HS-27A (cell line): Measurements from ENCODE around the gene MLC1.

Source experiments
- DNase-seq: peaks from one replicate; pipeline ENCODE4 v3.0.0-alpha.2; 2012; ENCODE audit warnings: low read depth, missing footprints

Gene MLC1

DNA sequence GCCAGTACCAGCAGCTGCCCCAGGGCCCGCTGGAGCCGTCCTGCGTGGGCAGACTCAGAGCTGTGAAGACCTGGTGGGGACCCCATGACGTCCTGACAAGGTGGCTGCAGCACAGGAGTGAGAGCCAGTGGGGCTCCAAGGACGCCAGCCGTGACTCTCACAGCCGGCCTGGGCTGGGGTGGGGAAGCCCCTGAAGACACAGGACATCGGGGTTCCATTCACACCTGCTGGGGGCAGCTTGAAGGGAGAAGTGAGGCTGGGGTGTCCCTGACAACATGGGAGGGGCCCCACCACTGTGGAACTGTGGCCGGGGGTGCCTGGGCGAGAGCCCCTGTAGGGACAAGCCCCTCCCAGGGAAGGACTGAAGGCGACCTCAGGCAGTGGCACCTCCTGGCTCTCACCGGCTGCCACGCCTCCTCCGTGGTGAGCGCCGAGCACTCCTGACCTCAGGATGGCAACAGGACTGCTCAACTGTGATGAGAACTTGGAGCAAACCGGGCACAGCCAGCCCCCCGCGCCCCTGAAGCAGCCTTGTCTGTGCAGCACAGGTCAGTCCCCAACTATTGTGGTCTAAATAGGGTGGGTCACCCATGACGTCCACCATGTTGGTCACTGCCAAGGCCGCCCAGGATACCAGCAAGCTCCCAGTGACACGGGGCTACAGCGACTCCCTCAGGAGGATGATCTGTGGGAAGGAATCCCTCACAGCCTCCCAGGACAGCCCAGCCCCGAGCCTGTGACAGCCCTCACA lies 49.9 kb downstream of the MLC1 start:
- no peak for DNase-seq

DNA sequence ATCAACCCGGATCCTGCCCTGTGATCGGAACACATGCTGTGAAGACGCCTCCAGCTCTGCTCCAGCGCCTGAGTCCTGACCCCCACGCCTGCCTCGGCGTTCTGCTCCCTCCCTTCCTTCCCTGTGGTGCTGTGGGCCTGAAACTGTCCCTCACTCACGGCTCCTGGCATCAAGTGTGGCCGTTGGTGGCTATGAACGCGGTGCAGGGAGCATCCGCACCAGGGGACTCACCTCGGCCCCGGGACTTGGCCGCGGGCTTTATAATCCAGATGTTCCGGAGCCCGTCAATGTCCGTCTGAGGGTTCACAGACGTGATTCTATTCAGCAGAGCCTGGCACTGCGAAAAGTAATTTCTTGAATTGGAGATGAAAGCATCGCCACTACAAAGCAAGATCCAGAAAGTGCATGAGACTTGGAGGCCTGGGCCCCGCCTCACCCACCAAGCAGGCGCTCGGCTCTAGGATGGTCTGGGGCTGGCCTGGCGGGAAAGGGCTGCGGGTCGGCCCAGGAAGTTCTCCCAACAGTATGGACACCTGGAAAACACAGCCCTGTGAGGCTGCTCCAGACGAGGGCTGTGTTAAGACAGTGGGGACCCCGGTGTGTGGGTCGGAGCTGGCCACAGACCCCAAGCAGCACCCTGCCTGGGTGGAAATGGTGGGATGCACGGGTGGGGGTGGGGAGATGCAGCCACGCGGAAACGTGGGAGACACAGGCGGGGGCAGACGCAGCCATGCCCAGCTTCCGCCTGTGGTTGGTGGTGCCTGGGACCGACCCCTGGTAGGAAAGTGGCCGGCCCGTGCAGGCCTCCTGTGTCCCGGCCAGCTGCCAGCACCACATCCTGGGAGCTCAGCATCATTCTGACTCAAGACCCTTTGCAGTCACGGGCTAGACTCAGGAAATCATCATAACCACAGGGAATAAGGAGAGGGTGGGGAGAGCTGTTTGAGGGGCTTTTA lies 50.8 kb downstream of the MLC1 start:
- DNase-seq = no peak

DNA sequence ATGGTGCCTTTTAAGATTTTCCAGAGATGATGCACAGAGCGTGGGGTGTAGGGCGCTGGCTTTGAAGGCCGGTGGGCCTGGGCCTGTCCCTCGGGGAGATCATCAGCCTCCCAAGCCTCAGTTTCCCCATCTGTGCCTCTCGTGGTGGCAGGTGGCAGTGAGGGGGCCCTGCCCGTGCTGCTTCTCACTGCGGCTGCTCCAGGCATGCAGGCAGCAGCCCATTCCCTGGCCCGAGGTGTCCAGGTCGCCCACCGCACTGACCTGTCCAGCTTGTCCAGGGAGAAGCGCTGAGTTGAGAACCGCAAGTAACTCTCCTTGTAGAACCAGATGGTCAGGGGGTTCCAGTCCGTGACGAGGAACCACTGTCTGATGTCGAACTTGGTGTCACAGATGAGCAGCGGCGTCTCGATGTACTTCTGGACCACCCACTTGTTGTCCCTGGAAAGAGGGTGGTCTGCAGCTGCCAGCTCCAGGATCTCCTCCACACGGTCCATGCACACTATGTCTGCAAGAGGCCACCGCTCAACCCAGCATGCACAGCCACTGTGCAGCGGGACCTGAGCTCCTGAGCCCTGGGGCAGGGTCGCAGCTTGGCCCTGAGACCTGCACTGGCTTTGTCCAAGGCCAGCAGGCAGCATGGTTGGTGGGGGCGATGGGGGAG lies 52.2 kb downstream of the MLC1 start:
- no peak for DNase-seq

DNA sequence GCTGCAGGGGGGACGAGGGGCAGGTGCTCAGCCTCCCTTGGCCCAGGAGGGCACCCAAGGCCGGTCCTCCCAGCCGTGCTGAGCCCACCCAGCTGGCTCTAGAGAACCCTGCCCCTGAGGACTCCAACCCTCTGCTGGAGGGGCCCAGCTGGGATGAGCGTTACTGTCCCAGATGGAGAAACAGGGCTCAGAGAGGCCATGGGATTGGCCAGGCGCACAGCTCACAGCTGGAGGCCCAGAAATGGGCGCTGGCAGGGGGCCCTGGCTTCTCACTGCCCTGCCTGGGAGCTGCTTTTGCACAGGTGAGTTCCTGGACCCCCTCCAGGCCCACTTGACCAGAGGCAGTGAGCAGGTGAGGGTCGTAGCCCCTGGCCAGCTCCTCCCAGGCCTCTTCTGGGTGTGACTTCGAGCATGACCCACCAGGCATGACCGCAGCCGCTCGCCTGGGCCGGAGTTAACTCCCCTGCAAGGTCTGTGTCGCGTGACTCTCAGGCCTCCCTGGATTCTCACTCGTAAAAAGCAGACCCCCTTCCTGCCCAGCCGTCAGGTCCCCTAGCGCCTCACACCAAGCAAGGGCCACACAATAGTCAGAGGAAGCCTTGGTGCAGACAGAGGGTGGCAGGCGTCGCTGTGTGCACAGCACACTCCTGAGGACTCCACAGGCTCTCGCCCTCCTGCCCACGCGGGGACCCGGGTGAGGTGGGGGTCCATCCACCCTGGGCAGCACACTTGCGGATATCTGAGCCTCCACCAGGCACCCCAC lies 52.9 kb downstream of the MLC1 start:
- no peak for DNase-seq

DNA sequence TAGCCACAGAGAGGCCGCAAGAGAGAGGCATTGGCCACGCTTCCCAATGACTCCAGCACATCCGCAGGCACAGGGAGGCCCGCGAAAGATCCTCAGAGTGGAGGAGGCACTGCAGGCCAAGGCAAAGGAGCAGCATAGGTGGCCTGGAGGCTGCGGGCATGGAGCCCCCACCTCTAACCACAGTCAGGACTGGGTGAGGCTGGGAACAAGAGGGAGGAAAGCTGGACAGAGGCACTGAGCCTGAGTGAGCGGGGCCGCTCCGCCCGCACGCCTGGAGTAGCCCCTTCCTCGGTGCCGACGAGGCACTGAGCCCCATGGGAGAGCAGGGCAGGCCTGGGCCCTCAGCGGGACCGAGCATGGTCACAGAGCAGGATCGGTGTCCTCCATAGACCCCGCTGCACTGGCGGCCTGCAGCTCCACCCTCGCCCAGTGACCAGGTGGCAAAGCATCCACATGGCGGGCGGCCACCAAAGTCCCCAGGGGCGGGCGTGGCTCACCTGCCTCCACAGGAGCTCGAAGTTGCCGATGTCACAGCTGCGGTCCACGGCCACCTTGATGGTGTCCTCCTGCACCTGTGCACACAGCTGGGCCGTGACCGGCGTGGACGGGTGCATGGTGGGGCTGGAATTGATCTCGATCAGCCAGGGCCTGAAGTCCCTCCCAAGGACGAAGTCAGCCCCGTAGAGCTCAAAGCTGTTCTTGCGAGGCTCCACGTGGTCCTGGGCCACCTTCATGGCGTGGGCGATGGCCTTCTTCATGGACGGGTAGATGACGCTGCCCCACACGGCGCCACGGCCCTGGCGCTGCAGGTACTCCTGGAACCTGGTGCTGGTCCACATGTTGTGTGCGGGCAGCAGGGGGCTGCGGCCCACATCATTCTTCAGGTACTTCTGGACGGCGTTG lies 53.8 kb downstream of the MLC1 start:
- no peak for DNase-seq

DNA sequence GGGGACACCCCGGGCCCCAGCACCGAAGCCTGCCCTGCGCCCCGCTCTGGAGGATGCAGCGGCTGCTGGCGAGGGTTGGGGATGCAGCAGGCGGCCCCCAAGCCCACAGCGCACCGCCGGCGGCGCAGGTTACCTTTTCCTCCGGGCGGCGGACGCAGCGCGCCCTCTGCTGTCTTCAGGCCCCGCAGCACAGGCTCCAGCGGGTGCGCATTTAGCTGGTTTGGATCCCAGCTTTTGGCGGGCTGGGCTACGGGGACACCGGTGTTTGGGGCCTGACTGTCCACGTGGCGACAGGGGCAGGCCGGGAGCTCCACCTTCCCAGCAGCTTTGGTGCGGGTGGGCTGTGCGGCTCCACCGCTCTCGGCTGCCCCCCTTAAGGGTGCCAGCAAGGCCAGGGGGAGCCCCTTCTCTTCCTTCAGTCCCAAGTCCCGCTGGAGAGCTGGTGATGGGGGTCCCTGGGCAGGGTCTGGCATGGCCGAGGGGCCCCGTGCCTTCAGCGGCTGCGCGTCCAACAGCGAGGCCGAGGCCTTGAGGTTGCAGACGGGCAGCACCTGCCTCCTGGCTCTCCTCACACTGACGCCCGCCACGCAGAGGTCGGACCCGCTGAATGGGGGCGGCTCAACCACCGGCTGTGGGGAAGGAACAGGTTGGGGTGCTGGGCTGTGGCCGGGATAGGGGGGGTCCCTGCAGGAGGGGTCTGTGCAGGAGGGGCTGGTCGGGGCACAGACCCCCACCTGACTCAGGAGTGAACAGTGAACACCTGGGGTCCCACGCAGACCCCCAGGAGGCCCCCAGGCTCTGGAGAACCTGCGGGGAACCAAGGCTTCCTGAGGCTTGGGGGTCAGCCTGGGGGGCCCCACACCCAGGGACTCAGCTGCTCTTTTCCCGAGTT lies 54.7 kb downstream of the MLC1 start:
- peak; percentile 15 for DNase-seq

DNA sequence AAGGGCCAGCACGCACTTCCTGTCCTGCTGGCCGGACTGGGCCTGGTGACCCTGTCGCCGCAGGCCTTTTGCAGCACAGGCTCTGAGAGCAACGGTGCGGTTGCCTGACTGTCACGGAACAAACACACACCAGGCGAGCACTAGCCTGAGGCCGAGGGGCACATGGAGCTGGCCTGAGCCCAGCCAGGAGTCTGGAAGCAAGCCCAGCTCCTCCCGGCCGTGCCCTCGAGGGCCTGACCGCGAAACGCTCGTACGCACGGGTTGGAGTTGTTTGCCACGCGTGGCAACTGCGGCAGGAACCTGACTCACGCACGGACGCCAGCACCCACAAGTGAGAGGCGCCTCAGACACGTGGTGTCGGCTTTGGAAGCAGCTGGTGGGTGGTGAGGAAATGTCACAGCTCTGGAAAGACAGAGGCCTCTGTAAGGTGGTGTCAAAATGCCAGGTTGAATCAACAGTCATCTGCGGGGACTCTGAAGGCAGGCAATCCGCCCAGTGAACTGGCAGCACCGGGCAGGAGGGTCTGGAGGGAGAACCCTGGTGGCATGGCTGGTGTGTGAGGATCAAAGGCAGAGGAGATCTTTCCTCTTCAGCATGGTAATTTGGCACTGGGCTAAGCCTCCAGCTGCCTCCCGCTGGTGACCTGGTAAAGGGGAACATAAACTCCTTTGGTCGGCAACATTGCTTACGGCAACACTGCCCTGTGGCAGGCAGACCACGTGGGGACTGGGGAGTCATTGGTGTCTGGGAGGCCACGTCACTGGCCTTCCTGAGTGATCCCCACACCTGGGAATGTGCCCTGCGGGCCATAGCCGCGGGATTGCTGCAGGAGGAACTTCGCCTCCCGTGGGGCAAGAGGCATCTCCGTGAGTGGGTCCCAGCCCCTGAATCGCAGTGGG lies 57.3 kb downstream of the MLC1 start:
- no peak for DNase-seq

DNA sequence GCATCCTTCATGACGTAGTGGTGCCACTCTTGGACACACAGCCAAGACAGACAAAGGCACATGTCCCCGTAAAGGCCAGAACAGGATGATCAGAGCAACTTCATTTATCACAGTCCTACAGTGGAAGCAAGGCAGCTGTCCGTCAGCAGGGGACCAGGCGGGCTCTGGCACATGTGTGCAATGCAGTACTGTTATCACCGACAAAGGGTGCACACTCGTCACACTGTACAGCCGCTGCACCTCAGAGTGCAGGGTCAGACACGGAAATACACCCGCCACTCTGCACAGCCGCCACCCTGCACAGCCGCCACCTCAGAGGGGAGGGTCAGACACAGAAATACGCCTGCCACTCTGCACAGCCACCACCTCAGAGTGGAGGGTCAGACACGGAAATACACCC lies 59.2 kb downstream of the MLC1 start:
- DNase-seq = no peak

DNA sequence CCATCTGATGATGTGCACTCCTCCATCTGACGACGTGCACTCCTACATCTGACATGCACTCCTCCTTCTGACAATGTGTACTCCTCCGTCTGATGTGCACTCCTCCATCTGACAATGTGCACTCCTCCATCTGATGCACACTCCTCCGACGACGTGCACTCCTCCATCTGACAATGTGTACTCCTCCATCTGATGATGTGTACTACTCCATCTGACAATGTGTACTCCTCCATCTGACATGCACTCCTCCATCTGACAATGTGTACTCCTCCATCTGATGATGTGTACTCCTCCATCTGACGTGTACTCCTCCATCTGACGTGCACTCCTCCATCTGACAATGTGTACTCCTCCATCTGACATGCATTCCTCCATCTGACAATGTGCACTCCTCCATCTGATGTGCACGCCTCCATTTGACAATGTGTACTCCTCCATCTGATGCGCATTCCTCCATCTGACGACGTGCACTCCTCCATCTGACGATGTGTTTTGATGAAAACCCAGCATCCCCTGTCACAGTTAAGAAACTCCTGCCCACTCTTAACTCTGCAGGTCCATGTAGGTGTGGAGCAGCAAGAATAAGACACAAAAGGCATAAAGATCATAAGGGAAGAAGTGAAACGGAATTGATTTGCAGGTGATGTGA lies 62.9 kb downstream of the MLC1 start:
- DNase-seq = no peak

DNA sequence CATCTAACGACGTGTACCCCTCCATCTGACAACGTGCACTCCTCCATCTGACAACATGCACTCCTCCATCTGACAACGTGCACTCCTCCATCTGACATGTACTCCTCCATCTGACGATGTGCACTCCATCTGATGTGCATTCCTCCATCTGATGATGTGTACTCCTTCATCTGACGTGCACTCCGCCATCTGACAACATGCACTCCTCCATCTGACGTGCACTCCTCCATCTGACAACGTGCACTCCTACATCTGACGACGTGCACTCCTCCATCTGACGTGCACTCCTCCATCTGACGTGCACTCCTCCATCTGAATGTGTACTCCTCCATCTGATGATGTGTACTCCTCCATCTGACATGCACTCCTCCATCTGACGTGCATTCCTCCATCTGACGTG lies 64.6 kb downstream of the MLC1 start:
- DNase-seq = no peak

DNA sequence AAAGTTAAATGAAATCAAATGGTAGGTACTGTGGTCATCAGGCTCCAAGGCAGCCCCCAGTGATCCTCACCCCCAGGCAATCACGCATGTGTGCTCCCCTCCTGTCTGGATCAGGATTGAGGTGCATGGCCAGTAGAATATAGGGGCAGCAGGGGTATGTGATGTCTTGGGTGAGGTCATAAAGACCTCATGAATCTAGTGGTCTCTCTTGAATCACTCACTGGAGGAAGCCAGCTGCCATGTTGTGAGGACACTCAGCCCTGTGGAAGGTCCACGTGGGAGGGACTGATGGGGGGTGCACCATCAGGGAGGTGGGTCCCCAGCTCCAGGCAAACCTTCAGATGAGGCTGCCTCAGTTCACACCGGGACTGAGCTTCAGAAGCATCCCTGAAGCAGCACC lies 65.9 kb downstream of the MLC1 start:
- no peak for DNase-seq

DNA sequence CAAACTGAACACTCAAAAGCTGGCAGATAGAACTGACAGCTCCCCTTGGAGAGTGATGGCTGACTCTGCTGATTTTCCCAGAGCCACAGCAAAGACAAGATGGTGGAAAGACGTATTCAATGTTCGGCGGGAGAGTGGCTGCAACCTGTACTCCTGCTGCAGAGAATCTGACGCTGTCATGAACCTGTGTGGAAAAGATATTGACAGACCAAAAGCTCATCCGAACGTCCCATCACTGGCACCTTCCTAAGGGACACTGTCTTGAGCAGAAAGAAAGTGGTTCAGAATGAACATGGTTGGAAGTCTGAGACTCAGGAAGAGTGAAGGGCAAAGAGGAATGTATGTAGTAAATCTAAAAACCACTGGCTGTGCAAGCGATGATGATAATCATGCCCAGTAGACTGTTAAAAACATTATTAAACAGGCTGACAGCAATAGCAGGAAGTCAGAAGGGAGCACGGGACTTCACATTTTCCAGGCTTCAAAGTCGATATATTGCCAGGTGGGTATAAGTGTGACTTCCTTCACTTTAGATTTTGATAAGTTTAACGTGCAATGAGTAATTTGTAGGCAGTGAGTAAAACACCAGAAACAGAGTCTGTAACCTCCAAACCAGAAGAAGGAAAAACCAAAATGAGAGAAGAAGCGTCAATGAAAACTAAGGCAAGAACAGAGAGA lies 66.5 kb downstream of the MLC1 start:
- DNase-seq = no peak

DNA sequence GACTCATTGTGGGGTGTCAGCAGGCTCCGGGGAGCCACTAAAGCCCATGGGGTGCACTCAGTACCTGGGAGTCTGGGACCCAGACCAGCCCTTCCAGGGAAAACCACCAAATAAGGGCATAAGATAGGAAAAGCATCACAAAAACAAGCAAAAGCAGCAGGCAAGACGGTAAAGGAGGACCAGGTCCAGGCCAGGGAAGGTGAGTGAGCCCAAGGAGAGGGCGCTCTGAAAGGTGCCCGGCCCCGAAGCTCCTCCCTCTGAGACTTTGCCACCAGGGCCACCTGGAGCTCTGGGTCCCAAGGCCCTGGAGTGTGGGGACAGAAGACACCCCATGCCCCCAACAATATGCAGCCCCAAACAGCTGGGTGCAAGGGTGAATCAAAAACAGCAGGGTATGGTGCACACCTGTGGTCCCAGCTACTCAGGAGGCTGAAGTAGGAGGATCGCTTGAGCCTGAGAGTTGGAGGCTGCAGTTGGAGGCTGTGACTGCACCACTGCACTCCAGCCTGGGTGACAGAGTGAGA lies 67.5 kb downstream of the MLC1 start:
- DNase-seq = no peak

DNA sequence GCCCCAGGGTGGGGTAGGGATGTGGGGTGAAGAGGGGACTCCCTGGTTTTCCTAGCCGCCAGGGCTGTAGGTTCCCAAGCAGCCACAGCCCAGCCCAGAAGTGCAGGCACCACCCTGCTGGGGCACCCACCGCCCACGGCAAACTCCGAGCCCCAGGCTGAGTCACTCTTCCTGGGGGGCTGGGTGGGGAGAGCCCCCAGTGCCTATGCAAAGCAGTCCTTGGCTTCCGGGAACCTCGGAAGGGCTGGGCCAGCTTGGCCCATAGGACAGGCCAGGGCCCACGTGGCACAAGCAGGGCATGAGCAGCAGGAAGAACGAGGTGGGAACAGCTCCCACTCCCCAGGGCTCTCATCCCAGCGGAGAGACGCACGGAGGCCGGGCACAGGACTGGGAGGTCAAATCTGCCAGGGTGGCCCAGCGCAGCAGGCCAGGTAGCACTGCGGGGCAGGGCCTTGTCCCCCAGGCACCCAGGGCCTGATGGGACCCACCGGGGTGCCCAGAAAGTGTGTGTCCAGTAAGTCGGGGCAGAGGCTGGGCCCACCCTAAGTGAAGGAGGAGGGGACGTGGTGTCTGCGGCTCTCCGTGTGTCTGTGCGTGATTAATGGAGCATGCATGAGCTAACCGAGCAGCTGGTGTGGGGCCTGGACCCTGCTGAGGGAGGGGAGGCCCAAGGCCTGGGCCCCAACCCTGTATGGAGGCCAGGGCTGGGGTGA lies 68.1 kb downstream of the MLC1 start:
- DNase-seq = no peak

DNA sequence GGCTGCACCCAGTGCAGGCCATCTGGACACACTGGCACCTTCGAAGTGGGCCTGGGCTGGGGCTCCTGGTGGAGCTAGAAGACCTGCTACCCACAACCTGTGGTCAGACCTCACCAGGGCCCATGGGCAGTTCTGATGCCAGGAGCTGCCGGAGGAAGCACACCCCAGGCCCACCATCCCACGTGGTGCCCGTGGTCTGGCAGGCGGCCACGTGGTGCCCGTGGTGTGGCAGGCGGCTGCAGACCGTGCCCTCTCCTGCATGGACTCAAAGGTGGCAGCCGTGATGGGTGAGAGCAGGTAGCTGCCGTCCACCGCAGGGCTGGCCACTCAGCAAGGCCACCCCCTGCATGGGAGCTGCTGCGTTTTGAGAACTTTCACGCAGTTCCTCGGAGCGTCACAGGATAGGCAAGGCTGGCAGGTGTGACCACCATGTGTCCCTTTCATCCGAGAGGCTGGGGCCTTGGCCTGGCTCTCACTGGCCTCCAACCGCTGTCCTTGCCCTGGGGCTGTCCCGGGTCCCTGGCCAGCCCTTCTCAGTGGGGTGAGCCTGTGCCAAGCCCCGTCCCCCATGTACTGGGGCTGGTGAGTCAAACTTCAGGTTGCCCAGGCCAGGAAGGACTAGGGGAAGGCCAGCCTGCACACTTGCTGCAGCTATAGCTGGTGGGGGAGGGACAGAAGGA lies 68.8 kb downstream of the MLC1 start:
- DNase-seq = no peak
